Activated CD4-positive, alpha-beta T cell treated with anti-CD3 and anti-CD28 coated beads for 36 hours (primary cell): ENCODE data around the gene SPAG16. TPM values are rescaled to one million over a fixed set of nuclear protein-coding genes. Genes with fewer than 3 reads are reported as not detected.

ENCODE experiments used
- ATAC-seq: fragments of 200-7000 bp; cut with Tn5 transposase; one replicate; pipeline ENCODE4 v1.10.0; 2021; ENCODE audit warnings: mild to moderate bottlenecking, moderate library complexity
- CTCF ChIA-PET: fragments of 350-600 bp; sonication (Branson Sonifier 250); formaldehyde crosslinking; loops from one replicate; lab custom pipeline; 2021; ENCODE audit warnings: antibody characterized with exemption; lab: Charles Lee
- POLR2A ChIA-PET: fragments of 350-600 bp; sonication (Branson Sonifier 250); formaldehyde crosslinking; loops from one replicate; lab custom pipeline; 2021; ENCODE audit warnings: antibody characterized with exemption, inconsistent platforms; lab: Charles Lee
- DNase-seq: peaks from one replicate; pipeline ENCODE4 v3.0.0-alpha.2; 2020
- H3K27ac Mint-ChIP-seq: one replicate; pipeline ENCODE4 v1.8.0; 2021; ENCODE audit warnings: mixed read lengths
- H3K27me3 Mint-ChIP-seq: one replicate; pipeline ENCODE4 v1.8.0; 2021; ENCODE audit warnings: mixed read lengths
- H3K36me3 Mint-ChIP-seq: one replicate; pipeline ENCODE4 v1.8.0; 2021; ENCODE audit warnings: low read depth, mixed read lengths
- H3K4me1 Mint-ChIP-seq: one replicate; pipeline ENCODE4 v1.8.0; 2021; ENCODE audit warnings: mixed read lengths
- H3K4me3 Mint-ChIP-seq: one replicate; pipeline ENCODE4 v1.8.0; 2021; ENCODE audit warnings: mild to moderate bottlenecking, moderate library complexity, mixed read lengths
- H3K9me3 Mint-ChIP-seq: one replicate; pipeline ENCODE4 v1.8.0; 2021; ENCODE audit warnings: low read depth, mixed read lengths
- intact Hi-C, 2 experiments: fragments of 100-400 bp; cut with DNase I in 1 of 2; cut with micrococcal nuclease in 1 of 2; formaldehyde crosslinking; loops; one replicate each; pipeline versions ENCODE4 v1.14.2 to v1.15.1; 2022 to 2024; cut with DNase I, micrococcal nuclease
- total RNA-seq, 2 experiments: library from RNA; stranded (reverse); gene quantifications; one replicate each; pipeline ENCODE4 v1.2.3, GENCODE V29; 2021

The SPAG16 gene
- total RNA-seq, 2 experiments from 2014 or later: 10.1 to 10.8 TPM

- CTCF ChIA-PET: interaction anchor here (0.7 to 1.7 kb wide), 2 partner anchors 13 to 20 kb away, joined by 3 read pairs; no protein-coding TSS in a partner anchor
- DNase-seq (peak; percentile 79), ATAC-seq (no peak)
- no peaks in the 10 kb centered on the region for H3K27me3 Mint-ChIP-seq
- no peaks in the 10 kb centered on the region for H3K36me3 Mint-ChIP-seq
- no peaks in the 10 kb centered on the region for H3K9me3 Mint-ChIP-seq
- POLR2A ChIA-PET: no interaction called here
- peaks cover 10% of the 10 kb centered on the region for H3K4me1 Mint-ChIP-seq
- intact Hi-C loops: loop anchor here (1.0 to 10.0 kb wide), 4 partner anchors 383 to 562 kb away; no protein-coding TSS in a partner anchor
- H3K4me3 Mint-ChIP-seq: no peak overlapping the region
- H3K27ac Mint-ChIP-seq: no peak overlapping the region
These were observed 37.6 kb upstream of the SPAG16 start for GRCh38 chr2:213246497-213247281.

DNA sequence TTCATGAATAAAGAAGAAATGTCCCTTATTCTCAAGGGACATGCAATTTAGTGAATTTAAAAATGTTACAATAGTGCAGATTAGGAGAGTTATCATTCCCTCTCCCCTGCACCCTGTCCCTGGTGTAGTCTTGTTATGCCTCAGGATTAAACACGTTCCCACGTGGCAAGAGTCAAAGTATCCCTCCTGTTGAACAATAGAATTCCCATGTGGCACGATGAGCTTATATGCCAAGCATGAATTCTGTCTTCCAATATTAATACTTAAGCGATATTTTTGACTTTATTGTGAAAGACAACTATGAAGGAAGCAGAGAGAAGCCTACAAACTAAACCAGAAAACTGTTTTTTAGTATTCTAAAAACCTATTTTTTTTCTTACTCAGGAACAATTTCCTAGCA is 36.7 kb upstream of the SPAG16 start:
- no peak for DNase-seq
- Mint-ChIP-seq H3K4me3 (no peak overlapping the region), H3K27me3 (no peaks in the 10 kb centered on the region), H3K36me3 (no peaks in the 10 kb centered on the region), H3K27ac (no peak overlapping the region), H3K9me3 (no peaks in the 10 kb centered on the region), H3K4me1 (peaks cover 10% of the 10 kb centered on the region)
- ChIA-PET POLR2A (no interaction called here), CTCF (interaction anchor here (0.7 kb wide), 1 partner anchor 14 kb away, joined by 3 read pairs; no protein-coding TSS in a partner anchor)
- intact Hi-C loops: loop anchor here (5.0 to 10.0 kb wide), 3 partner anchors 385 to 563 kb away; no protein-coding TSS in a partner anchor
- ATAC-seq: no peak

DNA sequence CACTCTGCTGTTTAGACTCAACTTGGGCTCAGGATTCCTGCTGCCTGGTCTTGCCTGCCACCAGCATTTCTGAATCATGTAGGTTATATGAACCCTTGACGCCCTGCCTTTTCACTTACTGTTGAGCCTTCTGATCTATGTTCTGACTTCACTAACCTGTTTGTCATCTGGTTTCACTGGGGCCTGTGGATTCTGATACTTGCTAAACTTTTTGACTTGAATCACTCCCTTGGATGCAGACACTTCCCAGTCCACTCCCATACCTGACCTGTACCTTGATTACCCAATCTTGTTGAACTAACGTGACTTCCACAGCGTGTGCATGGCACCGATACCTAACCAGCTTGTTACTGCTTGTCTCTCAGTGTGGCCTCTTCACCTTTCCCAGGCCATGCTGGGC is 35.6 kb upstream of the SPAG16 start:
- no peak overlapping the region for H3K27ac Mint-ChIP-seq
- intact Hi-C loops: loop anchor here (5.0 to 10.0 kb wide), 3 partner anchors 386 to 564 kb away; no protein-coding TSS in a partner anchor
- H3K4me1 Mint-ChIP-seq: peaks cover 3% of the 10 kb centered on the region
- H3K36me3 Mint-ChIP-seq: no peaks in the 10 kb centered on the region
- no peaks in the 10 kb centered on the region for H3K9me3 Mint-ChIP-seq
- no peaks in the 10 kb centered on the region for H3K27me3 Mint-ChIP-seq
- DNase-seq: no peak
- no peak for ATAC-seq
- POLR2A ChIA-PET: interaction anchor here (0.6 kb wide), 1 partner anchor 108 kb away, joined by 3 read pairs; no protein-coding TSS in a partner anchor
- no peak overlapping the region for H3K4me3 Mint-ChIP-seq
- CTCF ChIA-PET: no interaction called here

DNA sequence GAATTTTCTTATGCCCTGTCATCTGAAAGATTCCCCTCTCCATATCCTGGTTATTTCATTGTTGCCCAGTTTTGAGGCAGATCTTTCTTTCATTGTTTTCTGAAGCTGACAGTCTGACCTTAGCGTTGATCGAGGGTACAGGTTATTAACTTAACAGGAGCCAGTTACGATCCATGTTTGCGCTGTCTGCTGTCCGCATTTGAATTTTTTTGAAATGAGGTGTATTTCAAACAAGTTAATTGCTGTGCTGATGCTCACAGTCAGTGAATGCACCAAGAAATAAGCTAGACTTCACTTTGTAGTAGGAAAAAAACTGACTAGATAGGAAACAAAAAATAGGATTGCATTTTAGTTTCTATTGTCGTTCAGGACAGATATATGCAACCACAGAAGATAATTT is 34.8 kb upstream of the SPAG16 start:
- peaks cover 2% of the 10 kb centered on the region for H3K4me1 Mint-ChIP-seq
- no peak overlapping the region for H3K27ac Mint-ChIP-seq
- DNase-seq (no peak), ATAC-seq (no peak)
- intact Hi-C loops: loop anchor here (5.0 to 10.0 kb wide), 3 partner anchors 387 to 565 kb away; no protein-coding TSS in a partner anchor
- ChIA-PET CTCF (interaction anchor here (1.0 kb wide), 1 partner anchor 410 kb away, joined by 3 read pairs; no protein-coding TSS in a partner anchor), POLR2A (no interaction called here)
- H3K4me3 Mint-ChIP-seq: no peak overlapping the region
- no peaks in the 10 kb centered on the region for H3K27me3 Mint-ChIP-seq
- H3K36me3 Mint-ChIP-seq: no peaks in the 10 kb centered on the region
- no peaks in the 10 kb centered on the region for H3K9me3 Mint-ChIP-seq

DNA sequence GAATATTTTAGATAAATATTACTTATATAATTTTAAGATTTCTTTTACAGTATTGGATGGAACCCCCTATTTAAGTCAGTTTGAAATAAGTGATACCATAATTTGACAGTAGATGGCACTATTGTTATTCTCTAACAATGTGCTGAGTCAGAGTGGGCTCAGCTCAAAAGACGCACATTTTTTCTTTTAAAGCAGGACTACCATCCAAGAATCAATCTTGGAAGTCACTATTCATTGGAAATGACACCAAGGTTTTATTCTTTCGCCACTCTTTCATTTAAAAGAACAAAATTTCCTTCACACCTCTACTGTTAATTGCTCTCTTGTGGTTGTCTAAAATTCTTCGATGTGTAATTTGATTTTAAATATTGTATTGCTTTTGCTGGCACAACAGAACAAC is 32.6 kb upstream of the SPAG16 start:
- no peaks in the 10 kb centered on the region for H3K9me3 Mint-ChIP-seq
- no peak overlapping the region for H3K27ac Mint-ChIP-seq
- H3K36me3 Mint-ChIP-seq: no peaks in the 10 kb centered on the region
- intact Hi-C loops: loop anchor here (1.0 to 5.0 kb wide), 3 partner anchors 556 to 683 kb away; no protein-coding TSS in a partner anchor
- H3K4me3 Mint-ChIP-seq: no peak overlapping the region
- CTCF ChIA-PET: interaction anchor here (1.0 to 1.6 kb wide), 4 partner anchors 10 to 274 kb away, joined by 3 to 4 read pairs (median 3); no protein-coding TSS in a partner anchor
- no peak for DNase-seq
- POLR2A ChIA-PET: no interaction called here
- no peaks in the 10 kb centered on the region for H3K27me3 Mint-ChIP-seq
- no peaks in the 10 kb centered on the region for H3K4me1 Mint-ChIP-seq
- ATAC-seq: peak; percentile 72

GRCh38 chr2:213252206-213252605 is 32.1 kb upstream of the SPAG16 start:
- Mint-ChIP-seq H3K4me1 (no peaks in the 10 kb centered on the region), H3K4me3 (no peak overlapping the region), H3K27me3 (no peaks in the 10 kb centered on the region), H3K36me3 (no peaks in the 10 kb centered on the region), H3K9me3 (no peaks in the 10 kb centered on the region), H3K27ac (no peak overlapping the region)
- intact Hi-C loops: loop anchor here in 1 of 2 experiments (5.0 kb wide), 1 partner anchor 555 kb away; no protein-coding TSS in a partner anchor
- ChIA-PET CTCF (interaction anchor here (0.8 to 1.6 kb wide), 4 partner anchors 10 to 275 kb away, joined by 3 to 4 read pairs (median 4); no protein-coding TSS in a partner anchor), POLR2A (no interaction called here)
- DNase-seq: no peak
- ATAC-seq: no peak

GRCh38 chr2:213253162-213253561 is 31.1 kb upstream of the SPAG16 start:
- Mint-ChIP-seq H3K27ac (no peak overlapping the region), H3K9me3 (no peaks in the 10 kb centered on the region)
- POLR2A ChIA-PET: no interaction called here

GRCh38 chr2:213259266-213259665 is 25.0 kb upstream of the SPAG16 start:
- DNase-seq (no peak), ATAC-seq (no peak)
- Mint-ChIP-seq H3K27me3 (no peaks in the 10 kb centered on the region), H3K4me3 (no peak overlapping the region), H3K36me3 (no peaks in the 10 kb centered on the region), H3K4me1 (no peaks in the 10 kb centered on the region), H3K27ac (no peak overlapping the region), H3K9me3 (no peaks in the 10 kb centered on the region)
- ChIA-PET CTCF (no interaction called here), POLR2A (no interaction called here)
- intact Hi-C loops: no loop called here

More at GRCh38 chr2:213253162-213253561, 31.1 kb upstream of the SPAG16 start:
- intact Hi-C loops: loop anchor here in 1 of 2 experiments (5.0 kb wide), 1 partner anchor 554 kb away; no protein-coding TSS in a partner anchor
- ATAC-seq (no peak), DNase-seq (no peak)
- H3K4me3 Mint-ChIP-seq: no peak overlapping the region
- CTCF ChIA-PET: no interaction called here
- H3K27me3 Mint-ChIP-seq: no peaks in the 10 kb centered on the region
- no peaks in the 10 kb centered on the region for H3K36me3 Mint-ChIP-seq
- no peaks in the 10 kb centered on the region for H3K4me1 Mint-ChIP-seq

GRCh38 chr2:213261237-213261636 is 23.0 kb upstream of the SPAG16 start:
- ATAC-seq (no peak), DNase-seq (no peak)
- H3K4me3 Mint-ChIP-seq: no peak overlapping the region
- H3K4me1 Mint-ChIP-seq: no peaks in the 10 kb centered on the region
- POLR2A ChIA-PET: no interaction called here
- intact Hi-C loops: no loop called here
- H3K9me3 Mint-ChIP-seq: no peaks in the 10 kb centered on the region
- H3K27me3 Mint-ChIP-seq: no peaks in the 10 kb centered on the region
- no peak overlapping the region for H3K27ac Mint-ChIP-seq
- no peaks in the 10 kb centered on the region for H3K36me3 Mint-ChIP-seq
- CTCF ChIA-PET: interaction anchor here (1.2 kb wide), 1 partner anchor 26 kb away, joined by 3 read pairs; no protein-coding TSS in a partner anchor

DNA sequence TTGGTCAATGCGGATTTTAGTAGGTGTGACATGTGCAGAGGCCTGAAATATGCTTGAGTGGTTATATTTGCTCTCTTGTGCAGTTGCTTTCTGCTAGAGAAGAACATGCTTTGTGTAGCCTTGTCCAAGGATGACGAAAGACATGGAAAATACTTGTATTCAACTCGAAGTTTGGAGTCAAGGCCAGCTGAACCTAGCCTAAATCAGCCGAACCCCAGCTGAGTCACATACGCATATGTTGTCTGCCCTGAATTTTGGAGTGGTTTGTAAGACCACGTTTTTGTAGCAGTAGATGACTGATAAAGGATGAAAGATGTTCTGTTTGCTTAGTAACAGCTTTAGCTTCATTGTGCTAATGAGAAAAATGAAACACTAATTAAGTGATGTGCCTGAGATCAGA is 22.5 kb upstream of the SPAG16 start:
- no peak for ATAC-seq
- H3K27ac Mint-ChIP-seq: no peak overlapping the region
- ChIA-PET CTCF (no interaction called here), POLR2A (no interaction called here)
- intact Hi-C loops: no loop called here
- no peaks in the 10 kb centered on the region for H3K9me3 Mint-ChIP-seq
- H3K4me3 Mint-ChIP-seq: no peak overlapping the region
- no peaks in the 10 kb centered on the region for H3K4me1 Mint-ChIP-seq
- no peaks in the 10 kb centered on the region for H3K36me3 Mint-ChIP-seq
- no peak for DNase-seq
- H3K27me3 Mint-ChIP-seq: no peaks in the 10 kb centered on the region

DNA sequence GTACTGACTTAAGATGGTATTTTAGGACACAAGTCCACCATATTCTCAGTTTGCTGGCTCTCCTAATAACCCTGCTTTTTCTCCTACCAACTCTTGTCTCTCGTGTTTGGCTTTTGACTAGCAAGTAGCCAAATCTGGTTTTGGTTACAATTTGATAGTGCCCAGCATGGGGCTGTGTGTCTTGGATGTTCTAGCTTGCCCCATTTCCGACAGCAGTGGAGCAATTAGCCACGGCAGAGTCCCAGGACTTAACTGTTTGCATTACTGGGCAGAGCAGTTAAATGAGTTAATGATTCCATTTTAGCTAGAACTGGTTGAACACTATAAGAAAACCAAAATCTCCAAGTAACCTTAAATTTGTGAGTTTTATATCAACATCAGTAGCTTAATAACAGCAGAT is 18.6 kb upstream of the SPAG16 start:
- DNase-seq (no peak), ATAC-seq (no peak)
- ChIA-PET POLR2A (no interaction called here), CTCF (interaction anchor here (0.9 kb wide), 1 partner anchor 579 kb away, joined by 3 read pairs; no protein-coding TSS in a partner anchor)
- Mint-ChIP-seq H3K9me3 (no peaks in the 10 kb centered on the region), H3K4me3 (no peak overlapping the region), H3K36me3 (no peaks in the 10 kb centered on the region), H3K27ac (no peak overlapping the region), H3K27me3 (no peaks in the 10 kb centered on the region), H3K4me1 (no peaks in the 10 kb centered on the region)
- intact Hi-C loops: no loop called here
